Neural crest cell (in vitro differentiated cells): ENCODE data around the gene FOXF1. TPM values are rescaled to one million over a fixed set of nuclear protein-coding genes. Genes with fewer than 3 reads are reported as not detected.

Source experiments
- DNase-seq: peaks from one replicate; pipeline ENCODE4 v3.0.0; 2021; ENCODE audit warnings: low read depth, mixed read lengths, low spot score
- H3K27ac Mint-ChIP-seq: one replicate; pipeline ENCODE4 v1.8.0; 2021; ENCODE audit warnings: mild to moderate bottlenecking, mixed read lengths; ENCODE audit not compliant: unreplicated experiment
- H3K27me3 Mint-ChIP-seq: 2 replicates; pipeline ENCODE4 v1.8.0; 2021; ENCODE audit warnings: low read depth, mild to moderate bottlenecking, mixed read lengths
- H3K36me3 Mint-ChIP-seq: 2 replicates; pipeline ENCODE4 v1.8.0; 2021; ENCODE audit warnings: low read depth, mild to moderate bottlenecking, mixed read lengths
- H3K4me1 Mint-ChIP-seq: 2 replicates; pipeline ENCODE4 v1.8.0; 2021; ENCODE audit warnings: mixed read lengths
- H3K4me3 Mint-ChIP-seq: one replicate; pipeline ENCODE4 v1.8.0; 2021; ENCODE audit warnings: mild to moderate bottlenecking, mixed read lengths
- H3K9me3 Mint-ChIP-seq: 2 replicates; pipeline ENCODE4 v1.8.0; 2021; ENCODE audit warnings: mixed read lengths
- CTCF ChIP-seq: fragments of 200-600 bp; sonication (generic); conservative IDR thresholded peaks from 2 replicates; pipeline ENCODE4 v1.5.0; 2021; ENCODE audit warnings: antibody characterized with exemption, mild to moderate bottlenecking
- total RNA-seq: library from RNA; stranded (reverse); gene quantifications from 2 replicates; pipeline ENCODE4 v1.2.1, GENCODE V29; 2021

FOXF1 gene
- total RNA-seq, 1 donor from 2014 or later, result not detected

GRCh38 chr16:86536621-86537020 lies 26.3 kb downstream of the FOXF1 start:
- DNase-seq, result no peak
- Mint-ChIP-seq H3K36me3 (no peaks in the 10 kb centered on the region), H3K4me3 (no peak overlapping the region), H3K27ac (no peak overlapping the region), H3K4me1 (peaks cover 9% of the 10 kb centered on the region), H3K9me3 (no peaks in the 10 kb centered on the region), H3K27me3 (no peaks in the 10 kb centered on the region)
- no peak for TF ChIP-seq CTCF

GRCh38 chr16:86537486-86537885 lies 27.2 kb downstream of the FOXF1 start:
- H3K9me3 Mint-ChIP-seq, result no peaks in the 10 kb centered on the region
- no peak for TF ChIP-seq CTCF
- DNase-seq, result no peak
- H3K4me3 Mint-ChIP-seq, result no peak overlapping the region
- no peaks in the 10 kb centered on the region for H3K36me3 Mint-ChIP-seq
- H3K4me1 Mint-ChIP-seq, result peaks cover 9% of the 10 kb centered on the region
- H3K27ac Mint-ChIP-seq, result no peak overlapping the region
- no peaks in the 10 kb centered on the region for H3K27me3 Mint-ChIP-seq

GRCh38 chr16:86538196-86538780 lies 28.0 kb downstream of the FOXF1 start:
- Mint-ChIP-seq H3K36me3 (no peaks in the 10 kb centered on the region), H3K27me3 (no peaks in the 10 kb centered on the region), H3K4me3 (no peak overlapping the region), H3K4me1 (peaks cover 9% of the 10 kb centered on the region), H3K27ac (no peak overlapping the region), H3K9me3 (no peaks in the 10 kb centered on the region)
- TF ChIP-seq CTCF, result no peak
- no peak for DNase-seq

GRCh38 chr16:86540894-86541293 lies 30.6 kb downstream of the FOXF1 start:
- Mint-ChIP-seq H3K4me3 (no peak overlapping the region), H3K9me3 (no peaks in the 10 kb centered on the region), H3K4me1 (peaks cover 8% of the 10 kb centered on the region), H3K36me3 (peaks cover 3% of the 10 kb centered on the region), H3K27ac (no peak overlapping the region), H3K27me3 (no peaks in the 10 kb centered on the region)
- TF ChIP-seq CTCF, result no peak
- no peak for DNase-seq

GRCh38 chr16:86541560-86541959 lies 31.2 kb downstream of the FOXF1 start:
- no peak for DNase-seq

More at GRCh38 chr16:86541560-86541959, 31.2 kb downstream of the FOXF1 start:
- peaks cover 2% of the 10 kb centered on the region for H3K4me1 Mint-ChIP-seq
- H3K4me3 Mint-ChIP-seq, result no peak overlapping the region
- no peaks in the 10 kb centered on the region for H3K9me3 Mint-ChIP-seq
- peaks cover 3% of the 10 kb centered on the region for H3K36me3 Mint-ChIP-seq
- TF ChIP-seq CTCF, result no peak
- H3K27me3 Mint-ChIP-seq, result no peaks in the 10 kb centered on the region
- no peak overlapping the region for H3K27ac Mint-ChIP-seq
